Spleen (tissue), 11 donors: ENCODE results near the gene RAI14. TPM values are rescaled to one million over a fixed set of nuclear protein-coding genes. Genes with fewer than 3 reads are reported as not detected.

Experiments
- DNase-seq: peaks from one replicate; pipeline ENCODE4 v3.0.0-alpha.2; 2020
- H3K27ac ChIP-seq, 8 donors: fragments of 200-600 bp; sonication (generic) in 7 of 8; 1 replicate in 4 of 8; 2 replicates in 4 of 8; pipeline versions ENCODE4 v1.5.0 to v1.8.0; 2016 to 2021; ENCODE audit warnings: inconsistent platforms in 4 of 8, mild to moderate bottlenecking in 4 of 8, moderate library complexity in 1 of 8
- H3K27me3 ChIP-seq, 7 donors: fragments of 200-600 bp; sonication (generic) in 6 of 7; replicated peaks in 1 of 7; 1 replicate in 4 of 7; 2 replicates in 3 of 7; pipeline versions ENCODE4 v1.5.0 to v1.8.0; 2016 to 2021; ENCODE audit warnings: inconsistent platforms in 3 of 7, mild to moderate bottlenecking in 1 of 7
- H3K36me3 ChIP-seq, 6 donors: fragments of 200-600 bp; sonication (generic) in 5 of 6; 1 replicate in 4 of 6; 2 replicates in 2 of 6; pipeline versions ENCODE4 v1.5.0 to v1.8.0; 2016 to 2021; ENCODE audit warnings: inconsistent platforms in 2 of 6
- H3K4me1 ChIP-seq, 6 donors: fragments of 200-600 bp; sonication (generic) in 5 of 6; 1 replicate in 3 of 6; 2 replicates in 3 of 6; pipeline versions ENCODE4 v1.5.0 to v1.8.0; 2016 to 2021; ENCODE audit warnings: inconsistent platforms in 3 of 6
- H3K4me3 ChIP-seq, 8 donors: fragments of 200-600 bp; sonication (generic) in 7 of 8; 1 replicate in 4 of 8; 2 replicates in 4 of 8; pipeline versions ENCODE4 v1.5.0 to v1.8.0; 2016 to 2021; ENCODE audit warnings: inconsistent platforms in 4 of 8, mild to moderate bottlenecking in 4 of 8, moderate library complexity in 2 of 8
- H3K9me3 ChIP-seq, 8 donors: fragments of 200-600 bp; sonication (generic) in 7 of 8; 1 replicate in 4 of 8; 2 replicates in 4 of 8; pipeline versions ENCODE4 v1.5.0 to v1.8.0; 2016 to 2021; ENCODE audit warnings: inconsistent platforms in 4 of 8
- CTCF ChIP-seq, 11 experiments: fragments of 200-600 bp in 7 of 11; fragments of 450-650 bp in 4 of 11; sonication (generic) in 4 of 11; IDR thresholded peaks in 8 of 11; conservative IDR thresholded peaks in 3 of 11; 1 replicate in 7 of 11; 2 replicates in 4 of 11; pipeline versions ENCODE4 v1.4.0 to v1.8.0; 2016 to 2021; ENCODE audit warnings: antibody characterized with exemption in 11 of 11, inconsistent platforms in 4 of 11, mild to moderate bottlenecking in 1 of 11
- POLR2A ChIP-seq, 3 donors: fragments of 450-650 bp; IDR thresholded peaks; one replicate each; pipeline ENCODE4 v1.5.1; 2017; ENCODE audit warnings: antibody characterized with exemption in 3 of 3, mild to moderate bottlenecking in 1 of 3
- POLR2AphosphoS5 ChIP-seq, 3 donors: sonication (generic); formaldehyde crosslinking; IDR thresholded peaks; one replicate each; pipeline ENCODE4 v1.5.1; 2017; ENCODE audit warnings: antibody characterized with exemption in 3 of 3
- WGBS, 5 donors: extraction: QIAGEN DNeasy Blood & Tissue Kit in 3 of 5; methylation state at CpG; one replicate each; pipeline versions ENCODE4 v1.1.5 to v1.1.7; 2013 to 2018; 5-methylcytosine and 5-hydroxymethylcytosine counted together
- intact Hi-C: fragments of 100-400 bp; cut with DNase I; formaldehyde crosslinking; loops from one replicate; pipeline ENCODE4 v1.15.0; 2023; ENCODE audit warnings: low total_unique reads
- polyA plus RNA-seq, 3 donors: library from polyadenylated mRNA; stranded (reverse); fragments of 200-250 nt; gene quantifications; one replicate each; pipeline ENCODE4 v1.2.1, GENCODE V29; 2013
- total RNA-seq, 7 donors: library from RNA; depleted of rRNA in 3 of 7; stranded (reverse); fragments of >200 nt in 3 of 7; fragmentation: NEBNext Ultra II Directional in 4 of 7; extraction: Animal tissue kit (Norgen Biotek cat#: 25700) in 4 of 7; gene quantifications; one replicate each; pipeline versions ENCODE4 v1.1.0 to v1.2.1, GENCODE V29; 2016 to 2021
- donor health status: healthy with polysubstance abuse.
- donor health status: DM: no; HTN: no; CAD: no; lungs with moderate emphysema.
- donor health status: DM: no; HTN: no; CAD: no.
- donor health status: Bipolar disorder and iron deficiency.
- donor health status: healthy.
- donor health status: DM: no; HTN: no; CAD: no.
- donor health status: DM: yes; HTN: yes; CAD: no.

RAI14 gene
- total and polyA plus RNA-seq, 10 donors: 14.2 to 217 (median 116) TPM

- no peak overlapping the region for H3K27ac ChIP-seq
- TF ChIP-seq POLR2A (IDR thresholded peaks at IDR 0.05) (no peak), CTCF (IDR thresholded peaks at IDR 0.05 in 8 of 11, conservative IDR thresholded peaks at IDR 0.05 in 3 of 11) (no peak), POLR2AphosphoS5 (IDR thresholded peaks at IDR 0.05) (no peak)
- DNase-seq: no peak
- intact Hi-C loops: no loop called here
- peaks cover 0 to 11% (median 4%) of the 10 kb centered on the region in 6 donors for H3K4me1 ChIP-seq
- no peak overlapping the region for H3K4me3 ChIP-seq
- no peaks in the 10 kb centered on the region for H3K9me3 ChIP-seq
- 15 to 36% (median 23%) methylated on average over 3 of the region's 3 CpGs for WGBS, 5 donors
- no peaks in the 10 kb centered on the region for H3K36me3 ChIP-seq
- no peaks in the 10 kb centered on the region for H3K27me3 ChIP-seq
Measured at GRCh38 chr5:34863946-34864345, 207.8 kb downstream of the RAI14 start.

GRCh38 chr5:34865091-34865490 is 209.0 kb downstream of the RAI14 start:
- intact Hi-C loops: no loop called here
- no peak for TF ChIP-seq POLR2AphosphoS5 (IDR thresholded peaks at IDR 0.05)
- TF ChIP-seq POLR2A (IDR thresholded peaks at IDR 0.05): no peak
- no peak for TF ChIP-seq CTCF (IDR thresholded peaks at IDR 0.05 in 8 of 11, conservative IDR thresholded peaks at IDR 0.05 in 3 of 11)
- no peaks in the 10 kb centered on the region for H3K27me3 ChIP-seq
- no peaks in the 10 kb centered on the region for H3K36me3 ChIP-seq
- no peak for DNase-seq
- 89 to 100% (median 96%) methylated on average over 2 of the region's 2 CpGs for WGBS, 5 donors
- H3K27ac ChIP-seq: no peak overlapping the region
- no peaks in the 10 kb centered on the region for H3K9me3 ChIP-seq
- H3K4me1 ChIP-seq: peaks cover 0 to 11% (median 4%) of the 10 kb centered on the region in 6 donors
- H3K4me3 ChIP-seq: no peak overlapping the region

GRCh38 chr5:34866989-34867471 is 210.9 kb downstream of the RAI14 start:
- no peaks in the 10 kb centered on the region for H3K9me3 ChIP-seq
- intact Hi-C loops: no loop called here
- 70 to 82% (median 72%) methylated on average over 3 of the region's 3 CpGs for WGBS, 5 donors

GRCh38 chr5:34867660-34868059 is 211.5 kb downstream of the RAI14 start:
- Histone ChIP-seq H3K9me3 (no peaks in the 10 kb centered on the region), H3K36me3 (no peaks in the 10 kb centered on the region), H3K4me1 (peaks cover 0 to 11% (median 4%) of the 10 kb centered on the region in 6 donors), H3K27ac (no peak overlapping the region), H3K4me3 (no peak overlapping the region), H3K27me3 (no peaks in the 10 kb centered on the region)
- 92 to 98% (median 94%) methylated on average over 3 of the region's 3 CpGs for WGBS, 5 donors
- no peak for DNase-seq
- intact Hi-C loops: no loop called here
- TF ChIP-seq POLR2AphosphoS5 (IDR thresholded peaks at IDR 0.05): no peak
- TF ChIP-seq CTCF (IDR thresholded peaks at IDR 0.05 in 8 of 11, conservative IDR thresholded peaks at IDR 0.05 in 3 of 11): no peak
- no peak for TF ChIP-seq POLR2A (IDR thresholded peaks at IDR 0.05)

More at GRCh38 chr5:34866989-34867471, 210.9 kb downstream of the RAI14 start:
- Histone ChIP-seq H3K27me3 (no peaks in the 10 kb centered on the region), H3K4me3 (no peak overlapping the region), H3K27ac (no peak overlapping the region), H3K4me1 (peaks cover 0 to 11% (median 4%) of the 10 kb centered on the region in 6 donors), H3K36me3 (no peaks in the 10 kb centered on the region)
- TF ChIP-seq CTCF (IDR thresholded peaks at IDR 0.05 in 8 of 11, conservative IDR thresholded peaks at IDR 0.05 in 3 of 11) (no peak), POLR2A (IDR thresholded peaks at IDR 0.05) (no peak), POLR2AphosphoS5 (IDR thresholded peaks at IDR 0.05) (no peak)
- no peak for DNase-seq
